Dendritic cell treated with granulocyte-macrophage colony-stimulating factor and Interleukin-4, amounts not matched to agents 40 ng/mL and 50 ng/mL, for 4 days (primary cell): ENCODE results near the gene HTD2.

Source experiments
- H3K27ac Mint-ChIP-seq: one replicate; pipeline ENCODE4 v1.8.0; 2022; ENCODE audit warnings: mild to moderate bottlenecking, mixed read lengths
- H3K27me3 Mint-ChIP-seq: one replicate; pipeline ENCODE4 v1.8.0; 2022; ENCODE audit warnings: mild to moderate bottlenecking, mixed read lengths
- H3K36me3 Mint-ChIP-seq: one replicate; pipeline ENCODE4 v1.8.0; 2022; ENCODE audit warnings: low read depth, mixed read lengths
- H3K4me1 Mint-ChIP-seq: one replicate; pipeline ENCODE4 v1.8.0; 2022; ENCODE audit warnings: low read depth, mixed read lengths
- H3K4me3 Mint-ChIP-seq: one replicate; pipeline ENCODE4 v1.8.0; 2022; ENCODE audit warnings: mild to moderate bottlenecking, moderate library complexity, mixed read lengths
- H3K9me3 Mint-ChIP-seq: one replicate; pipeline ENCODE4 v1.8.0; 2022; ENCODE audit warnings: mixed read lengths
- intact Hi-C: fragments of 100-400 bp; cut with micrococcal nuclease; formaldehyde crosslinking; loops from one replicate; pipeline ENCODE4 v1.15.0; 2022

Gene HTD2

DNA sequence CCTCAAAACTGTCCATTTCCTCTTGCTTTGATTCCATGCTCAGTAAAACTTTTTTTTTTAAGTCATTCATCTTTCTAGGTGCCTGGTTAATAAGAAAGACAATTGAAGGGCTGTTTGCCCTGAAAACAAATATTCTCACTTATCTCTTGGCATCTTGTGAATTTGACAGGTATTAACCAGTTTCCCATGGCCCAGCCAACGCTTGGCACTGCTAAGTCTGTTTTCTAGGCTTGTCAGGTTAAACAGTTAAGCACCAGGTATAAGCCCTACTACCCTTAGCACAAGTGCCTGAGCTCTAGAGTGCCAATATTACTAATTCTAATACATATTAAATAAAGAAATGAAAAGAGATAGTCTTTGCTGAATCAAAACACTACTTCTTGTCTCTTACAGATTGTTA lies 62.7 kb downstream of the HTD2 start:
- Mint-ChIP-seq H3K9me3 (no peaks in the 10 kb centered on the region), H3K36me3 (peaks cover 86% of the 10 kb centered on the region), H3K27ac (no peak overlapping the region), H3K4me1 (peaks cover 34% of the 10 kb centered on the region), H3K4me3 (no peak overlapping the region), H3K27me3 (no peaks in the 10 kb centered on the region)
- intact Hi-C loops = no loop called here
